ENCODE data around the gene CD300LF.

The CD300LF gene

GRCh38 chr17:74744349-74744713, 31.6 kb upstream of the CD300LF start:
- Histone ChIP-seq H3K27ac (ENCODE audit: low read depth, low read length) (no peak overlapping the region), H3K9ac (ENCODE audit: low read length) (no peak overlapping the region), H3K27me3 (ENCODE audit: control insufficient read depth, insufficient read depth, low read length) (no peaks in the 10 kb centered on the region), H3K4me1 (ENCODE audit: control insufficient read depth, insufficient read depth, low read length) (no peaks in the 10 kb centered on the region), H3K36me3 (ENCODE audit: control insufficient read depth, insufficient read depth, low read length) (no peaks in the 10 kb centered on the region), H3K4me3 (ENCODE audit: low read length) (no peak overlapping the region)

- H3K4me1 ChIP-seq (ENCODE audit: control insufficient read depth, insufficient read depth, low read length), result no peaks in the 10 kb centered on the region
- H3K27ac ChIP-seq (ENCODE audit: low read depth, low read length), result no peak overlapping the region
- H3K4me3 ChIP-seq (ENCODE audit: low read length), result no peak overlapping the region
- H3K27me3 ChIP-seq (ENCODE audit: control insufficient read depth, insufficient read depth, low read length), result peaks cover 2% of the 10 kb centered on the region
- no peaks in the 10 kb centered on the region for H3K36me3 ChIP-seq (ENCODE audit: control insufficient read depth, insufficient read depth, low read length)
- H3K9ac ChIP-seq (ENCODE audit: low read length), result no peak overlapping the region
Observed at GRCh38 chr17:74743755-74744154, 31.0 kb upstream of the CD300LF start.

GRCh38 chr17:74742978-74743545, 30.3 kb upstream of the CD300LF start:
- Histone ChIP-seq H3K4me3 (ENCODE audit: low read length) (no peak overlapping the region), H3K36me3 (ENCODE audit: control insufficient read depth, insufficient read depth, low read length) (no peaks in the 10 kb centered on the region), H3K27ac (ENCODE audit: low read depth, low read length) (no peak overlapping the region), H3K9ac (ENCODE audit: low read length) (no peak overlapping the region), H3K4me1 (ENCODE audit: control insufficient read depth, insufficient read depth, low read length) (no peaks in the 10 kb centered on the region), H3K27me3 (ENCODE audit: control insufficient read depth, insufficient read depth, low read length) (peaks cover 9% of the 10 kb centered on the region)

GRCh38 chr17:74742153-74742515, 29.4 kb upstream of the CD300LF start:
- Histone ChIP-seq H3K27me3 (ENCODE audit: control insufficient read depth, insufficient read depth, low read length) (peaks cover 17% of the 10 kb centered on the region), H3K4me1 (ENCODE audit: control insufficient read depth, insufficient read depth, low read length) (no peaks in the 10 kb centered on the region), H3K36me3 (ENCODE audit: control insufficient read depth, insufficient read depth, low read length) (no peaks in the 10 kb centered on the region), H3K9ac (ENCODE audit: low read length) (no peak overlapping the region), H3K4me3 (ENCODE audit: low read length) (no peak overlapping the region), H3K27ac (ENCODE audit: low read depth, low read length) (no peak overlapping the region)

GRCh38 chr17:74740641-74741387, 28.1 kb upstream of the CD300LF start:
- Histone ChIP-seq H3K27me3 (ENCODE audit: control insufficient read depth, insufficient read depth, low read length) (peaks cover 17% of the 10 kb centered on the region), H3K9ac (ENCODE audit: low read length) (no peak overlapping the region), H3K27ac (ENCODE audit: low read depth, low read length) (no peak overlapping the region), H3K36me3 (ENCODE audit: control insufficient read depth, insufficient read depth, low read length) (no peaks in the 10 kb centered on the region), H3K4me3 (ENCODE audit: low read length) (no peak overlapping the region), H3K4me1 (ENCODE audit: control insufficient read depth, insufficient read depth, low read length) (no peaks in the 10 kb centered on the region)

GRCh38 chr17:74740173-74740572, 27.4 kb upstream of the CD300LF start:
- no peak overlapping the region for H3K4me3 ChIP-seq (ENCODE audit: low read length)
- H3K27me3 ChIP-seq (ENCODE audit: control insufficient read depth, insufficient read depth, low read length), result peaks cover 17% of the 10 kb centered on the region
- no peak overlapping the region for H3K27ac ChIP-seq (ENCODE audit: low read depth, low read length)
- H3K9ac ChIP-seq (ENCODE audit: low read length), result no peak overlapping the region
- no peaks in the 10 kb centered on the region for H3K36me3 ChIP-seq (ENCODE audit: control insufficient read depth, insufficient read depth, low read length)
- H3K4me1 ChIP-seq (ENCODE audit: control insufficient read depth, insufficient read depth, low read length), result no peaks in the 10 kb centered on the region

- Histone ChIP-seq H3K4me3 (ENCODE audit: low read length) (no peak overlapping the region), H3K4me1 (ENCODE audit: control insufficient read depth, insufficient read depth, low read length) (no peaks in the 10 kb centered on the region), H3K9ac (ENCODE audit: low read length) (no peak overlapping the region)
Observed at GRCh38 chr17:74739227-74739831, 26.6 kb upstream of the CD300LF start.

GRCh38 chr17:74738051-74738996, 25.6 kb upstream of the CD300LF start:
- Histone ChIP-seq H3K4me3 (ENCODE audit: low read length) (peak overlapping the region; percentile 61), H3K4me1 (ENCODE audit: control insufficient read depth, insufficient read depth, low read length) (no peaks in the 10 kb centered on the region), H3K9ac (ENCODE audit: low read length) (no peak overlapping the region), H3K27me3 (ENCODE audit: control insufficient read depth, insufficient read depth, low read length) (peaks cover 17% of the 10 kb centered on the region), H3K36me3 (ENCODE audit: control insufficient read depth, insufficient read depth, low read length) (no peaks in the 10 kb centered on the region), H3K27ac (ENCODE audit: low read depth, low read length) (no peak overlapping the region)

More at GRCh38 chr17:74739227-74739831, 26.6 kb upstream of the CD300LF start:
- Histone ChIP-seq H3K36me3 (ENCODE audit: control insufficient read depth, insufficient read depth, low read length) (no peaks in the 10 kb centered on the region), H3K27ac (ENCODE audit: low read depth, low read length) (no peak overlapping the region), H3K27me3 (ENCODE audit: control insufficient read depth, insufficient read depth, low read length) (peaks cover 17% of the 10 kb centered on the region)

- Histone ChIP-seq H3K36me3 (ENCODE audit: control insufficient read depth, insufficient read depth, low read length) (no peaks in the 10 kb centered on the region), H3K27me3 (ENCODE audit: control insufficient read depth, insufficient read depth, low read length) (peaks cover 17% of the 10 kb centered on the region), H3K27ac (ENCODE audit: low read depth, low read length) (no peak overlapping the region), H3K4me1 (ENCODE audit: control insufficient read depth, insufficient read depth, low read length) (no peaks in the 10 kb centered on the region), H3K4me3 (ENCODE audit: low read length) (peak overlapping the region; percentile 61), H3K9ac (ENCODE audit: low read length) (no peak overlapping the region)
Observed at GRCh38 chr17:74737299-74738050, 24.8 kb upstream of the CD300LF start.

GRCh38 chr17:74736513-74737298, 24.0 kb upstream of the CD300LF start, which contains the start of gene RAB37:
Gene RAB37 (plus strand): TSS chr17:74737256. CDS start chr17:74737273, 17 bp downstream.
- Histone ChIP-seq H3K4me3 (ENCODE audit: low read length) (peak within 1 kb of the TSS; percentile 61), H3K27me3 (ENCODE audit: control insufficient read depth, insufficient read depth, low read length) (peaks cover 17% of the 10 kb centered on the region), H3K36me3 (ENCODE audit: control insufficient read depth, insufficient read depth, low read length) (no peaks in the 10 kb centered on the region), H3K27ac (ENCODE audit: low read depth, low read length) (no peak within 1 kb of the TSS), H3K4me1 (ENCODE audit: control insufficient read depth, insufficient read depth, low read length) (no peaks in the 10 kb centered on the region), H3K9ac (ENCODE audit: low read length) (peak within 1 kb of the TSS; percentile 30)

GRCh38 chr17:74734256-74734655, 21.5 kb upstream of the CD300LF start:
- Histone ChIP-seq H3K9ac (ENCODE audit: low read length) (no peak overlapping the region), H3K27me3 (ENCODE audit: control insufficient read depth, insufficient read depth, low read length) (peaks cover 22% of the 10 kb centered on the region), H3K4me1 (ENCODE audit: control insufficient read depth, insufficient read depth, low read length) (no peaks in the 10 kb centered on the region), H3K4me3 (ENCODE audit: low read length) (no peak overlapping the region), H3K27ac (ENCODE audit: low read depth, low read length) (no peak overlapping the region), H3K36me3 (ENCODE audit: control insufficient read depth, insufficient read depth, low read length) (no peaks in the 10 kb centered on the region)
